ENCODE results near the gene CEP128. TPM values are rescaled to one million over a fixed set of nuclear protein-coding genes. Genes with fewer than 3 reads are reported as not detected.

CEP128 gene
- total RNA-seq, 1 experiment from 2014 or later = 16.4 TPM

- TF ChIP-seq MAX (IDR thresholded peaks at IDR 0.05) (no peak), SIN3A (IDR thresholded peaks at IDR 0.05; ENCODE audit: low read depth) (no peak)
These were observed 397.2 kb downstream of the CEP128 start (continued) for GRCh38 chr14:80544366-80544765.

GRCh38 chr14:80543211-80543610 lies 398.3 kb downstream of the CEP128 start:
- ChIA-PET RAD21 (ENCODE audit: low non-redundant PET in 1 of 2, low total read pairs in 2 of 2, uncharacterized antibody in 2 of 2, unreplicated experiment in 2 of 2) (no interaction called here), POLR2A (no interaction called here)
- no peak for ATAC-seq

More at GRCh38 chr14:80543211-80543610, 398.3 kb downstream of the CEP128 start:
- H3K4me2 ChIP-seq (ENCODE audit: low read length) = no peak overlapping the region
- H3K9ac ChIP-seq (ENCODE audit: low read length) = no peak overlapping the region
- no peaks in the 10 kb centered on the region for H3K9me2 ChIP-seq (ENCODE audit: insufficient read depth)
- no TSS peak for BruUV-seq (replicated peaks)
- no peaks in the 10 kb centered on the region for H3K9me3 ChIP-seq (ENCODE audit: control insufficient read depth in 1 of 2, insufficient read depth in 1 of 2, low read depth in 1 of 2, low read length in 2 of 2)
- no peaks in the 10 kb centered on the region for H4K20me1 ChIP-seq (ENCODE audit: insufficient read depth)
- TF ChIP-seq MAX (IDR thresholded peaks at IDR 0.05) (no peak), ZFX (IDR thresholded peaks at IDR 0.05) (no peak), POLR2AphosphoS5 (IDR thresholded peaks at IDR 0.05; ENCODE audit: low read depth, low read length) (no peak), ZNF274 (IDR thresholded peaks at IDR 0.05; ENCODE audit: low read depth, low read length) (no peak), EGR1 (IDR thresholded peaks at IDR 0.05; ENCODE audit: low read depth) (no peak), FOSL1 (IDR thresholded peaks at IDR 0.05; ENCODE audit: low read depth) (no peak), SIN3A (IDR thresholded peaks at IDR 0.05; ENCODE audit: low read depth) (no peak), ZBTB33 (IDR thresholded peaks at IDR 0.05; ENCODE audit: extremely low read depth, insufficient replicate concordance, low read length) (no peak), EZH2phosphoT487 (IDR thresholded peaks at IDR 0.05; ENCODE audit: borderline replicate concordance) (no peak), JUND (IDR thresholded peaks at IDR 0.05) (no peak), ATF3 (IDR thresholded peaks at IDR 0.05) (no peak)
- intact Hi-C loops (cut with micrococcal nuclease) = no loop called here
- no peaks in the 10 kb centered on the region for H3K79me2 ChIP-seq (ENCODE audit: insufficient read depth, low read length)
- no peak overlapping the region for H3K27ac ChIP-seq (ENCODE audit: low read depth, low read length)
- H2AFZ ChIP-seq (ENCODE audit: low read depth, low read length, poor library complexity, severe bottlenecking) = no peak overlapping the region
- H3K36me3 ChIP-seq (ENCODE audit: control insufficient read depth in 1 of 2, insufficient read depth in 2 of 2, low read length in 2 of 2) = no peaks in the 10 kb centered on the region
- H3K27me3 ChIP-seq (ENCODE audit: insufficient read depth, low read length) = no peaks in the 10 kb centered on the region
- H3K4me1 ChIP-seq (ENCODE audit: control insufficient read depth in 1 of 2, insufficient read depth in 2 of 2, low read length in 2 of 2) = no peaks in the 10 kb centered on the region
- CTCF ChIA-PET = no interaction called here
- H3K4me3 ChIP-seq (replicated peaks in 1 of 2; ENCODE audit: low read depth in 1 of 2, low read length in 2 of 2) = no peak overlapping the region
- no peak for DNase-seq (ENCODE audit: low read depth, low spot score)

Measured in HCT116 (cell line).